Effector memory CD4-positive, alpha-beta T cell (primary cell): ENCODE results near the gene AHDC1.

Experiments used
- DNase-seq, 3 donors: peaks; one replicate each; pipeline ENCODE4 v3.0.0-alpha.2; 2020
- H3K27ac ChIP-seq: 2 replicates; pipeline ENCODE4 v1.7.0; 2013; ENCODE audit warnings: mild to moderate bottlenecking, low read length, moderate library complexity; ENCODE audit not compliant: insufficient read depth, poor library complexity, severe bottlenecking
- H3K27me3 ChIP-seq: replicated peaks from 2 replicates; pipeline ENCODE4 v1.7.0; 2013; ENCODE audit warnings: mild to moderate bottlenecking, low read length; ENCODE audit not compliant: insufficient read depth, control insufficient read depth, poor library complexity, severe bottlenecking
- H3K36me3 ChIP-seq: 2 replicates; pipeline ENCODE4 v1.7.0; 2013; ENCODE audit warnings: mild to moderate bottlenecking, low read length, moderate library complexity; ENCODE audit not compliant: control insufficient read depth, insufficient read depth
- H3K4me1 ChIP-seq: 2 replicates; pipeline ENCODE4 v1.7.0; 2013; ENCODE audit warnings: low read length, mild to moderate bottlenecking; ENCODE audit not compliant: control insufficient read depth, insufficient read depth, poor library complexity, severe bottlenecking
- H3K4me3 ChIP-seq: 2 replicates; pipeline ENCODE4 v1.7.0; 2013; ENCODE audit warnings: low read length, low read depth, mild to moderate bottlenecking; ENCODE audit not compliant: insufficient read depth, poor library complexity, severe bottlenecking
- H3K9me3 ChIP-seq: 2 replicates; pipeline ENCODE4 v1.7.0; 2013; ENCODE audit warnings: mild to moderate bottlenecking, low read length, moderate library complexity; ENCODE audit not compliant: control insufficient read depth

Gene AHDC1

DNA sequence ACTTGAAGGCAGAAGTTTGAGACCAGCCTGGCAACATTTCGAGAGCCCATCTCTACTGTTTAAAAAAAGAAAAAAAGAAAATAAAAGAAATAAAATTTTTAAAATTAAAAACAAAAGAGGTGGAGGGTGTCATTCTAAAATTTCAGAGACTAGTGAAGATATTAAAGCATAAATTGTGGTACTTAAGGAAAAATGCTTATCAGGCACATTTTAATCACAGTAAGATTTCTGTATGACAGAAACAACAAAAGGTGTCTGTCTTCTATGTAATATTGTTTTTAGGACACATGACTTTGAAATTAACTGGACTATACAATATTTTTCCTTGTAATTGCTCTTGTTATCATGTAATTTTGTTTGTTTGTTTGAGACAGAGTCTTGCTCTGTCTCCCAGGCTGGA, 118.6 kb downstream of the AHDC1 start:
- H3K27ac ChIP-seq, result no peak overlapping the region
- H3K9me3 ChIP-seq, result no peaks in the 10 kb centered on the region

More for the DNA sequence above, 118.6 kb downstream of the AHDC1 start:
- no peak overlapping the region for H3K4me3 ChIP-seq
- no peaks in the 10 kb centered on the region for H3K36me3 ChIP-seq
- no peaks in the 10 kb centered on the region for H3K27me3 ChIP-seq
- H3K4me1 ChIP-seq, result peaks cover 12% of the 10 kb centered on the region
- DNase-seq, result no peak
